RWPE1 (cell line): ENCODE measurements around the gene SCP2.

ENCODE experiments used
- CTCF ChIA-PET: fragments of 350-600 bp; sonication (Branson Sonifier 250); formaldehyde crosslinking; extraction: SDS; loops from one replicate; lab custom pipeline; 2021; lab: Yijun Ruan, JAX
- POLR2A ChIA-PET: fragments of 400-600 bp; formaldehyde crosslinking; extraction: SDS; loops from one replicate; lab custom pipeline; 2020; ENCODE audit warnings: antibody characterized with exemption; ENCODE audit not compliant: low non-redundant PET; lab: Yijun Ruan, JAX
- DNase-seq: peaks from one replicate; pipeline ENCODE4 v3.0.0; 2012; ENCODE audit warnings: low spot score
- H3K27ac ChIP-seq: fragments of 450-650 bp; 2 replicates; pipeline ENCODE4 v1.5.1; 2017
- CTCF ChIP-seq: fragments of 450-650 bp; conservative IDR thresholded peaks from 2 replicates; pipeline ENCODE4 v1.5.1; 2017; ENCODE audit warnings: low read depth, mild to moderate bottlenecking

SCP2 gene

GRCh38 chr1:53079251-53079650 lies 152.2 kb downstream of the SCP2 start:
- POLR2A ChIA-PET: no interaction called here
- no peak overlapping the region for H3K27ac ChIP-seq
- no peak for DNase-seq
- CTCF ChIA-PET: no interaction called here
- TF ChIP-seq CTCF: no peak

GRCh38 chr1:53080041-53080440 lies 153.0 kb downstream of the SCP2 start:
- no peak for DNase-seq
- no peak overlapping the region for H3K27ac ChIP-seq
- TF ChIP-seq CTCF: no peak
- ChIA-PET POLR2A (no interaction called here), CTCF (interaction anchor here (0.6 kb wide), 2 partner anchors 211 to 310 kb away, joined by 3 read pairs; no protein-coding TSS in a partner anchor)

GRCh38 chr1:53080769-53081168 lies 153.7 kb downstream of the SCP2 start:
- DNase-seq: no peak
- no peak for TF ChIP-seq CTCF
- ChIA-PET CTCF (interaction anchor here (0.6 kb wide), 2 partner anchors 212 to 311 kb away, joined by 3 read pairs; no protein-coding TSS in a partner anchor), POLR2A (no interaction called here)
- no peak overlapping the region for H3K27ac ChIP-seq

GRCh38 chr1:53081384-53082066 lies 154.4 kb downstream of the SCP2 start:
- DNase-seq: no peak
- POLR2A ChIA-PET: no interaction called here
- H3K27ac ChIP-seq: no peak overlapping the region
- no peak for TF ChIP-seq CTCF
- CTCF ChIA-PET: interaction anchor here (0.6 to 0.7 kb wide), 2 partner anchors 155 to 169 kb away, joined by 4 to 8 read pairs; partner anchors contain the start of gene SCP2

GRCh38 chr1:53082826-53083455 lies 155.9 kb downstream of the SCP2 start:
- ChIA-PET POLR2A (no interaction called here), CTCF (no interaction called here)
- no peak for DNase-seq
- H3K27ac ChIP-seq: no peak overlapping the region
- TF ChIP-seq CTCF: no peak

- ChIA-PET CTCF (interaction anchor here (0.6 kb wide), 1 partner anchor 25 kb away, joined by 4 read pairs; no protein-coding TSS in a partner anchor), POLR2A (no interaction called here)
- no peak for TF ChIP-seq CTCF
Observed at GRCh38 chr1:53083636-53084588, 156.8 kb downstream of the SCP2 start.

More at GRCh38 chr1:53083636-53084588, 156.8 kb downstream of the SCP2 start:
- DNase-seq: no peak
- no peak overlapping the region for H3K27ac ChIP-seq
